Smooth muscle cell (in vitro differentiated cells): ENCODE results near the gene WASF3. TPM values are rescaled to one million over a fixed set of nuclear protein-coding genes. Genes with fewer than 3 reads are reported as not detected.

Experiments used
- DNase-seq: peaks from one replicate; lab custom pipeline; 2025; ENCODE audit not compliant: unreplicated experiment; lab: John Stamatoyannopoulos, UW
- H2AFZ ChIP-seq: fragments of 200-600 bp; sonication (generic); 2 replicates; pipeline ENCODE4 v1.6.0; 2016; ENCODE audit warnings: antibody characterized with exemption, low read depth, mild to moderate bottlenecking
- H3F3A ChIP-seq: fragments of 200-600 bp; sonication (generic); 2 replicates; pipeline ENCODE4 v1.6.0; 2017; ENCODE audit warnings: antibody characterized with exemption, low read depth
- H3K27ac ChIP-seq: fragments of 200-600 bp; sonication (generic); 2 replicates; pipeline ENCODE4 v1.5.1; 2016; ENCODE audit warnings: low read depth, mild to moderate bottlenecking
- H3K27me3 ChIP-seq: fragments of 200-600 bp; sonication (generic); 2 replicates; pipeline ENCODE4 v1.6.1; 2016; ENCODE audit warnings: low read depth, mild to moderate bottlenecking
- H3K36me3 ChIP-seq: fragments of 200-600 bp; sonication (generic); 2 replicates; pipeline ENCODE4 v1.5.1; 2016; ENCODE audit warnings: low read depth
- H3K4me1 ChIP-seq: fragments of 200-600 bp; sonication (generic); 2 replicates; pipeline ENCODE4 v1.5.1; 2016; ENCODE audit warnings: low read depth
- H3K4me2 ChIP-seq: fragments of 200-600 bp; sonication (generic); 2 replicates; pipeline ENCODE4 v1.6.0; 2016; ENCODE audit warnings: mild to moderate bottlenecking
- H3K4me3 ChIP-seq: fragments of 200-600 bp; sonication (generic); 2 replicates; pipeline ENCODE4 v1.5.1; 2016; ENCODE audit warnings: mild to moderate bottlenecking
- H3K79me2 ChIP-seq: fragments of 200-600 bp; sonication (generic); 2 replicates; pipeline ENCODE4 v1.6.0; 2016; ENCODE audit warnings: low read depth, mild to moderate bottlenecking
- H3K9ac ChIP-seq: fragments of 200-600 bp; sonication (generic); 2 replicates; pipeline ENCODE4 v1.6.0; 2016; ENCODE audit warnings: low read depth
- H3K9me3 ChIP-seq: fragments of 200-600 bp; sonication (generic); replicated peaks from 2 replicates; pipeline ENCODE4 v1.5.1; 2016; ENCODE audit warnings: low read depth
- H4K20me1 ChIP-seq: fragments of 200-600 bp; sonication (generic); 2 replicates; pipeline ENCODE4 v1.6.0; 2016; ENCODE audit warnings: low read depth
- CTCF ChIP-seq: fragments of 200-600 bp; sonication (generic); IDR thresholded peaks from 2 replicates; pipeline ENCODE4 v1.5.1; 2017; ENCODE audit warnings: borderline replicate concordance, mild to moderate bottlenecking, antibody characterized with exemption; ENCODE audit not compliant: insufficient read depth, poor library complexity, severe bottlenecking
- WGBS: methylation state at CpG from one replicate; pipeline ENCODE4 v1.1.7; 2016; ENCODE audit warnings: low lambda C conversion rate; 5-methylcytosine and 5-hydroxymethylcytosine counted together
- polyA plus RNA-seq: library from polyadenylated mRNA; unstranded; fragments of >200 nt; fragmentation: Nextera tagmentation; extraction: Ambion mirVana; gene quantifications from 2 replicates; pipeline ENCODE4 v1.2.1, GENCODE V29; 2016
- total RNA-seq: library from RNA; depleted of rRNA; stranded (reverse); fragments of >200 nt; gene quantifications from 2 replicates; pipeline ENCODE4 v1.2.3, GENCODE V29; 2014

WASF3 gene
- total and polyA plus RNA-seq, 2 experiments from 2014 or later: 4.0 to 5.8 TPM

- no peak for DNase-seq
- WGBS: 85% methylated on average over 5 of the region's 5 CpGs
- Histone ChIP-seq H3K27ac (no peak overlapping the region), H3K9ac (no peak overlapping the region), H3K9me3 (no peaks in the 10 kb centered on the region), H4K20me1 (no peaks in the 10 kb centered on the region), H3K27me3 (no peaks in the 10 kb centered on the region), H3K4me2 (no peak overlapping the region), H2AFZ (no peak overlapping the region), H3K36me3 (no peaks in the 10 kb centered on the region), H3K4me1 (peaks cover 5% of the 10 kb centered on the region), H3F3A (no peaks in the 10 kb centered on the region), H3K4me3 (no peak overlapping the region), H3K79me2 (no peaks in the 10 kb centered on the region)
- no peak for TF ChIP-seq CTCF
Observed at GRCh38 chr13:26679411-26680122, 122.1 kb downstream of the WASF3 start.

GRCh38 chr13:26680123-26680450 is 122.6 kb downstream of the WASF3 start:
- Histone ChIP-seq H3K4me1 (peaks cover 5% of the 10 kb centered on the region), H3F3A (no peaks in the 10 kb centered on the region), H3K4me3 (no peak overlapping the region), H3K36me3 (no peaks in the 10 kb centered on the region), H3K9me3 (no peaks in the 10 kb centered on the region), H3K79me2 (no peaks in the 10 kb centered on the region), H4K20me1 (no peaks in the 10 kb centered on the region), H3K27ac (no peak overlapping the region), H2AFZ (no peak overlapping the region), H3K27me3 (no peaks in the 10 kb centered on the region), H3K4me2 (no peak overlapping the region), H3K9ac (no peak overlapping the region)
- DNase-seq: no peak
- WGBS: 60% methylated on average over 9 of the region's 9 CpGs
- TF ChIP-seq CTCF: no peak

GRCh38 chr13:26680572-26680971 is 123.1 kb downstream of the WASF3 start:
- no peaks in the 10 kb centered on the region for H4K20me1 ChIP-seq
- H3K4me1 ChIP-seq: peaks cover 5% of the 10 kb centered on the region
- no peak for DNase-seq
- H3K79me2 ChIP-seq: no peaks in the 10 kb centered on the region
- H3F3A ChIP-seq: no peaks in the 10 kb centered on the region
- no peaks in the 10 kb centered on the region for H3K27me3 ChIP-seq
- WGBS: 86% methylated on average over 5 of the region's 5 CpGs
- no peak for TF ChIP-seq CTCF
- H3K4me3 ChIP-seq: no peak overlapping the region
- no peak overlapping the region for H3K4me2 ChIP-seq
- no peaks in the 10 kb centered on the region for H3K9me3 ChIP-seq
- H2AFZ ChIP-seq: no peak overlapping the region
- H3K27ac ChIP-seq: no peak overlapping the region
- no peaks in the 10 kb centered on the region for H3K36me3 ChIP-seq
- no peak overlapping the region for H3K9ac ChIP-seq

- Histone ChIP-seq H3F3A (no peaks in the 10 kb centered on the region), H3K9me3 (no peaks in the 10 kb centered on the region), H3K36me3 (no peaks in the 10 kb centered on the region), H4K20me1 (no peaks in the 10 kb centered on the region), H2AFZ (no peak overlapping the region), H3K4me3 (no peak overlapping the region), H3K27me3 (no peaks in the 10 kb centered on the region), H3K79me2 (no peaks in the 10 kb centered on the region), H3K4me1 (peaks cover 5% of the 10 kb centered on the region), H3K9ac (no peak overlapping the region), H3K27ac (no peak overlapping the region), H3K4me2 (no peak overlapping the region)
- WGBS: 96% methylated on average over 15 of the region's 15 CpGs
- TF ChIP-seq CTCF: no peak
- no peak for DNase-seq
Observed at GRCh38 chr13:26681036-26681435, 123.6 kb downstream of the WASF3 start.
